GM12873 (cell line): ENCODE measurements around the gene MOSPD2.

Experiments
- CTCF ChIP-seq: IDR thresholded peaks from 2 replicates; pipeline ENCODE4 v1.5.1; 2012; ENCODE audit warnings: low read depth, mild to moderate bottlenecking, moderate library complexity, low read length, control low read depth; ENCODE audit not compliant: insufficient read depth; ENCODE audit errors: missing control alignments

MOSPD2 gene

GRCh38 chrX:14872851-14873675 lies at the start of gene MOSPD2, which contains the start of gene FANCB:
Gene MOSPD2 (plus strand): TSS chrX:14873421. CDS start chrX:14873529, 108 bp downstream.
Gene FANCB (minus strand): TSS chrX:14873069. CDS start chrX:14865510, 7,559 bp downstream.
- no peak for TF ChIP-seq CTCF

- TF ChIP-seq CTCF, result no peak
These were observed 47.4 kb upstream of the MOSPD2 start for GRCh38 chrX:14825851-14826250.

- TF ChIP-seq CTCF, result no peak
These were observed 46.9 kb upstream of the MOSPD2 start for GRCh38 chrX:14826319-14826718.

- TF ChIP-seq CTCF, result no peak
These were observed 43.6 kb upstream of the MOSPD2 start for GRCh38 chrX:14829643-14830042.

GRCh38 chrX:14832151-14832550 lies 41.1 kb upstream of the MOSPD2 start:
- TF ChIP-seq CTCF, result no peak

GRCh38 chrX:14832586-14832985 lies 40.6 kb upstream of the MOSPD2 start:
- TF ChIP-seq CTCF, result no peak

- no peak for TF ChIP-seq CTCF
These were observed 36.1 kb upstream of the MOSPD2 start for GRCh38 chrX:14837155-14837554.
